Measurements from ENCODE around the gene RMP24.
A peak's percentile ranks its signal among the peaks of the same experiment; 100 is the strongest.

The RMP24 gene

GRCh38 chr18:35972197-35973000 is at the start of gene RMP24 (continued):
- TF ChIP-seq ZNF34 (CRISPR knock-in tag; IDR thresholded peaks at IDR 0.05; ENCODE audit: borderline replicate concordance): no peak
- TF ChIP-seq EED (CRISPR knock-in tag; IDR thresholded peaks at IDR 0.05): no peak
- TF ChIP-seq CHCHD3 (CRISPR knock-in tag; IDR thresholded peaks at IDR 0.05): no peak
- TF ChIP-seq MIXL1 (CRISPR knock-in tag; IDR thresholded peaks at IDR 0.05): no peak
- TF ChIP-seq ZNF337 (CRISPR knock-in tag; IDR thresholded peaks at IDR 0.05; ENCODE audit: borderline replicate concordance, low read depth): 0 out of 2 replicates have a peak, but pooled peaks have one; percentile 57
- peak; percentile 79 for TF ChIP-seq ZNF709 (CRISPR knock-in tag; IDR thresholded peaks at IDR 0.05)
- no peak for TF ChIP-seq RAD51 (IDR thresholded peaks at IDR 0.05; ENCODE audit: borderline replicate concordance)
- TF ChIP-seq GLMP (CRISPR knock-in tag; IDR thresholded peaks at IDR 0.05; ENCODE audit: borderline replicate concordance): no peak
- no peak for TF ChIP-seq HNRNPH1 (optimal IDR thresholded peaks at IDR 0.05; ENCODE audit: low read depth, low read length)
- no peak for TF ChIP-seq PHB2 (IDR thresholded peaks at IDR 0.05; ENCODE audit: partially characterized antibody)
- TF ChIP-seq ZC3H4 (CRISPR knock-in tag; IDR thresholded peaks at IDR 0.05; ENCODE audit: borderline replicate concordance): no peak
- no peak for TF ChIP-seq FOSL1 (CRISPR knock-in tag; IDR thresholded peaks at IDR 0.05; ENCODE audit: borderline replicate concordance)
- TF ChIP-seq MATR3 (CRISPR knock-in tag; IDR thresholded peaks at IDR 0.05): no peak
- no peak for TF ChIP-seq RNF2 (conservative IDR thresholded peaks at IDR 0.05; ENCODE audit: low read depth)
- 0 out of 2 replicates have a peak, but pooled peaks have one; percentile 32 for TF ChIP-seq TOPORS (CRISPR knock-in tag; IDR thresholded peaks at IDR 0.05)
- peak; percentile 84 for TF ChIP-seq MYPOP (CRISPR knock-in tag; IDR thresholded peaks at IDR 0.05)
- TF ChIP-seq ZFAT (CRISPR knock-in tag; conservative IDR thresholded peaks at IDR 0.05): 0 out of 2 replicates have a peak, but pooled peaks have one; percentile 41
- peak; percentile 79 for TF ChIP-seq ETV5 (CRISPR knock-in tag; IDR thresholded peaks at IDR 0.05; ENCODE audit: borderline replicate concordance)
- TF ChIP-seq ZNF503 (CRISPR knock-in tag; IDR thresholded peaks at IDR 0.05): peak; percentile 48; the same call in 1 of the 2 replicates
- no peak for TF ChIP-seq CEBPZ (IDR thresholded peaks at IDR 0.05; ENCODE audit: low read length)
- no peak for TF ChIP-seq XBP1 (CRISPR knock-in tag; IDR thresholded peaks at IDR 0.05)
